GM21528 (cell line): Measurements from ENCODE around the gene TUBB.
A peak's percentile ranks its signal among the peaks of the same experiment; 100 is the strongest.

ENCODE experiments used
- ATAC-seq: cut with Tn5 transposase; IDR thresholded peaks from one replicate; pipeline ENCODE4 v1.9.1; 2021; ENCODE audit warnings: mild to moderate bottlenecking, moderate library complexity; ENCODE audit not compliant: unreplicated experiment, low FRiP score

TUBB gene

DNA sequence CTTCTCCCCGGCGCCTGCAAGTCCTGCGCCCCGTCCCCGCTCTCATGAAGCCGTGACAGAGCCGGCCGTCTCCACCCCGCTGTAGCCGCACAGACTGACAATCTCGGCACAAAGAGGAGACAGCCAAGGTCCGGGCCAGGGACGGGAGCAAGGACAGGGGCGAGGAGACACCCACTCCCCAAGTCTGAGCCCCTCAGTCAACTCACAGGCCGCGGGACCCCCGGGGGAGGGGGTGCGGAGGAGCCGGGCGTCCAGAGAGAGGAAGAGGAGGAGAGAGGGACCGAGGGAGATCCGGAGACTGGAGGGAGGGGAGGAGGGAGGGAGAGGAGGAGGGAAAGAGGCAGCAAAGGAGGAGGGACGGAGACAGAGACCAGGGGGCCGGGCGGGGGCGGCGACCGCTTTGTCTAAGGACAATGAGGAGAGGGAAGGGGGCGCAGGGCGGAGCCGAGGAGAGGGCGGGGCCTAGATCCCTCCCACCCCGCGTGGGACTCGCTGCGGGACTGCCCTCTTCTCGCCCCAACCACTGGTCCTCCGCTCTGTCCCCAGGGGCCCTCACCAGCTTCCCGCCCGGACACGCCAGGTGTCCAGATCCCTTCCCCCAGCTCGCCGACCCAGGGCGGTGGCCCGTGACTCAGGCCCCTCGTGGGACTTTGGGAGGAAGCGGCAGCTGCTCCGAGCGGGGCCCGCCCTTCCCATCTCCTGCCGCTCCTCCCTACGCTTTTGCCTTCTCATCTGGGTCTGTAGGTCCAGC, 33.1 kb upstream of the TUBB start:
- ATAC-seq, result no peak

DNA sequence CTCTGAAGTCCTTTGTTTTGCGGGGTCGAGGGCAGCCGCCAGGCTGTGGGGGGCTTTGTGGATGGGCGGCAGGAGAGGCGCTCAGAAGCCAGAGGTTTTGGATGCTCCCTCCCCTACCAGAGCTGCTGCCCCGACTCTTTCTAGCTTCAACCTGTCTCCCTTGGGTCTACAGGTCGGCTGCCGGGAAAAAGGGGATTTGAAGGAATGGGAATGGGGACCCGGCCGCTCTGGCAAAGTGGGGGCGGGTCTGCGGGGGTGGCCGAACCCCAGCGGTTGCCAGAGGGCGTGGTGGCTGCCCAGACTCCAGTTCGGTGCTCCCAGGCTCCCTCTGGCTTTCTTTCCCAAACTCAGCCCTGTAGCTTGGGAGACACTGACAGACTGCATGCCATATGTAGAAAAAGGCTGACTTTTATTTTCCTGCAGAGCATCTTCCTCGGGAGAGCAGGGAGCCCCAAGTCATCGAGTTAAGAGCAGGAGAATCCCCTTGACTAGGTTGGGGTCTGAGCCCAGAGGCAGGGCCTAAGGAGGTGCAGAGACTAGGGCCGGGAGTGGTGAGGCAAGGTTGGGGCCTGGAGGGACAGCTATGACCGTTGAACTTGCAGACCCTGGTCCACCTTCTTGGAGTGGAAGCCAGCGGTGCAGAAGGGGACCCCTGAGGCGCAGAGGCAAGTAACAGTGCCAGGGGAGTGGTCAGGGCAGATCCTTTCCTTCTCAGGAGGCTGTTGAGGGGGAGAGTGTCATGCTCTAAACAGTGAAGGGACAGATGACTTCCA, 32.3 kb upstream of the TUBB start:
- no peak for ATAC-seq

DNA sequence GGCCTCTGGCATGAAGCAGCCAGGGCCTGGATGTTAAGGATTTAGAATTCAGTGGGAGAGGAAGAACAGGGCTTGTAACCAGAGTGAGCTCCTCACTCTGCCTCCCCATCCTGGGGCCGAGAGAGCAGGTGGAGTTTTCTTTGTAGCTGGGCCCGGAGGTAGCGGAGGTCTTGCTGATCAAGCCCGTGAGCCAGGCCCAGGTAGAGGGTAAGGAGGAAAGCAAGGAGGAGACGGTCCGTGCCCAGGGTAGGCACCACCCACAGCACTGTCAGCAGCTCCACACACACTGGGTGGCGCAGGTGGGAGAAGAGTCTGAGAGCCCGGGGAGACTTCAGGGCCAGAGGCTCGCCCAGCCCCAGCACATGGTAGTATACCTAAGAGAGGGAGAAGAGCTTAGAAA, 31.6 kb upstream of the TUBB start:
- no peak for ATAC-seq

DNA sequence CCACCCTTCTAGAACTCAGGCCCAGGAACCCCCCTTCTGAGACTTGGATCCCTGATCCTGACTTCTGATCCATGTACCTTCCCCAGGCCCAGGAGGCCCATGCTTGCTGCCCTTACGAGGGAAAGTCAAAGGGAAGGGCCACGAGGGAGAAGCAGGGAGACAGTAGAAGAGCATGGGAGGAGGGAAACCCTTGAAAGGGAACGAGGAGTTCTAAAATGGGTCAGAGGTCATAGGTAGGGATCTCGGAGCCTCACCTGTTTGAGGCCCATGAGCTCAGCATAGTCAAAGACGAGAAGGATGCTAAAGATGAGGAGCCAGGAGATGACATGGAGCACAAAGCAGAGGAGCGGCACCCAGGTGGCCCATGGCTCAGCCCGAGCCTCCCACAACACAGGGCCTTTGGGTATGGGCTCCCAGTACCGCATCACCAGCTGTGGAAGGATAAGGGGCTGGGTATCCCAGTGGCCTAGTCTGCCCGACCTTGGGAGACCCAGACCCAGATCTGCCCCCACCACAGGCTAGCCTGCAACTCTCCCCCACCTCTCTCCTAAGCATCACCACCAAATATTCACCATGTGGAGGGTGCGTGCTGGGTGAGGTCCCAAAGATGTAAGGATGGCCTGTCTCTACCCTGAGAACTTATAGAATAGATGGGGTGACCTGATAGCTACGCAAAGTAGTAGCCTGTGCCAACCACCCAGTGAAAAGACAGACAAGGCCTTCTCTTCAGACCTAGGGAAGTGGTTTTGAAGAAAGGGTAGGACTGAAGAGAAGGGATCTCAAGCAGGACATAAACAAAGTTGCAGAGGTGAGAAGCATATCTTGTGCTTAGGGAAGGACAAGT, 30.9 kb upstream of the TUBB start:
- no peak for ATAC-seq

DNA sequence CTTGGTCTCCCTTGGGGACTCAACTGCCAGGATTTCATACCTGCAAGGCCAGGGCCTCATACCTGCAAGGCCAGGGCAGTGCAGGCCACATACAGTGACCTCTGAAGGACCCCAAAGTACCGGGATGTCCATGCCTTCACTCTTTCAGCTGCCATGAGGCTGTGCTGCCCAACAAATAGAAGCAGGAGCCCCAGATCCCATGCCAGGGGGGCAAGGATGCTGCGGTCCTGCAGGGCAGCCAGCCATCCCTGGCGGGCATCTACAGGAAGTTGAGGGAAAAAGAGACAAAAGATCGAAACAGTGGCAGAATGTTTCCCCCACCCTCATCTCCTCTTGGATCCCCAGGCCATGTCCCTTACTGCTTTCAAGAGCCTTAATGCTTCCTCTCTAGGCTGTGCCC, 30.2 kb upstream of the TUBB start:
- ATAC-seq, result no peak

DNA sequence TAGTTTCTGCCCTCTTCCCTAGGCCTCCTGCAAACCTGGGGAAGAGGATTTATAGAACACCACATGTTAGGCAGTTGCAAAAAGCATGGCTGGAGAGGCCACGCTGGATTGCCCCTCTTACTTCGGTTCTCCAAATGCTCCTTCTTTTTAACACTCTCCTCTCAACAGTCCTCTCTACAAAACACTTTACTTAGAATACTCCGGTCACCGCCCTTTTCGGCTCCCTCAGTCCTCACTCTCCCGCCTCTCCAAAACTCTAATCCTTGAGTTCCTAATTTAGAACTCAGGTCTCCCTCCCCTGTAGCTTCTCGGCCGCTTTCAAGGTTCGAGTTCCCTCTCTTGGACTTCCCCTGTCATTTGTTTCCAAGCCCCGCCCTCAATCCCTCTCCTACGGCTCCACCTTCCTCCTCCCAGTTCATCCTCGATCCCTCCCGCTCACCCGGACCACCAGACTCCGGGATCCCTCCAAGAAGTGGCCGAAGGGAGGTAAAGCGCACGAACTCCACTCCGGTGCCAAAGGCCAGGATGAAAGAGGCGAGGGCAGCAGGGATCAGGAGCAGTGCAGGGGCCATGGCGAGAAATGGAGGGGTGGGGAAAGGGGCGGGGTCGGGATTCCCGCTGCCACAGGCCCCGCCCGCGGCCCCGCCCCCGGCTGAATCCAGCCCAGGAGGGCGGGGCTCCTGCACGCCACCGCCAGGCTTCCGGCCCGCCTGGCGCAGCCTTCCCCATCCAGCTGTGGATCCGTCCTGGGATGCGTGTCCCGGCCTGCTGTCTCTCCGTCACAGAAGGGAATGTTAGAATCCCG, 29.5 kb upstream of the TUBB start, which contains the start of gene NRM:
Gene NRM (minus strand): TSS at position 582 of the 805 bp plus-strand sequence. CDS start 10 bp downstream, at position 572.
- ATAC-seq, result peak; percentile 24

DNA sequence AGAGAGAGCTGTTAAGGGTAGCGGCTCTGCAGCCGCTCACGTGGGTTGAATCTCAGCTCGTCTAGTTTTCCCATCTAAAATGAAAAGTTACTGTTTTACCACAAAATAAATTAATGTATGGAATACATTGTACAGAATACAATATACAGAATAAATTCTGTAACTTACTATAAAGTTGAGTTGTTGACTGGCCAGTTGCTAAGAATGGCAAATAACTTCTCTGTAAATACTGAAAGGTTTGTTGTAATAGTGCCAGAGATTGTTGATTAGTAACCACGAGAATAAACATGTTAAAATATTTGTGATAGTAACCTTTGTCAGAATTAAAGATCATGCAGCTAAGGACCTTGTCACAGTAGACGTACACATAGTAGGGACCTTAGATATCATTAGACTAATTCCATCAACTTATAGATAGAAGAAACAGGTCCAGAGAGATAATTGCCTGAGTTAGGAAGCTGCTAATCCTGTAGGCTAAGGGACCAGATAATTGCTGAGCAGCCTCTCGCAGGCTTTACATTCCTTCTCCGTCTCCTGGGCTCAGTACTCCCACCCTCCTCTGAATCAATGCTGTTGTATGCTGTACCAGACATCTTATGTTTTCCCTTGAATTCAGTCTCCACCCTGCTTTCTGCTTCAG, 28.8 kb upstream of the TUBB start:
- ATAC-seq, result no peak

DNA sequence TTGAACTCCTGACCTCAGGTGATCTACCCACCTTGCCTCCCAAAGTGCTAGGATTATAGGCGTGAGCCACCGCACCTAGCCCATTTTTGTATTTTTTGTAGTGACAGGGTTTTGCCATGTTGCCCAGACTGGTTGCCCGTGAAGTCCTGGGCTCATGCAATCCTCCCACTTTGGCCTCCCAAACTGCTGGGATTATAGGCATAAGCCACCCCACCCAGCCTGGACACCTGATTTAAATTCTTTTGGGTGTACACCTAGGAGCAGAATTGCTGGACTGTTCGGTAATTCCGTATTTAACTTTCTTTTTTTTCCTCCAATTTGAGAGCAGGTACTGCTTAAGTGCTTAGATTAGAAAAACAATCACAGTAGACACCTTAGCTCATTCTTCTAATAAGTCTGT, 23.7 kb upstream of the TUBB start:
- no peak for ATAC-seq

DNA sequence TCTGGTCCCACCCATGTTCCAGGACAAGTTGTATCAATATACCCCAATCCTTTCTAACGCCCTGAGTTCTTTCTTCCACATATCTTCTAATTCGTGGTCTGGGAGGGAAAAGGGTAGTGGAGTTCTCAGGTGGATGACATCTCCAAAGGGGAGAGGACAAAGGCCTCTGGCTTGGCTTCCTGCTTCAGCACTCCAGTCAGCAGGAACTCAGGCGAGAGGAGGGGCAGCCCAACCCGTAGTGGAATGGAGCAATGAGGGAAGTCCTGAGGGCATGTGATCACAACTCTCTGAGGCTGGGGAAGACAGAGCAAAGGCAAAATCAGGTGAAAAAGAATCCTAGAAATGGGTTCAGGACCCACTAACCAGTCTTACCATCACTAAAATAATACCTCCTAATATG, 19.8 kb upstream of the TUBB start:
- ATAC-seq, result no peak

DNA sequence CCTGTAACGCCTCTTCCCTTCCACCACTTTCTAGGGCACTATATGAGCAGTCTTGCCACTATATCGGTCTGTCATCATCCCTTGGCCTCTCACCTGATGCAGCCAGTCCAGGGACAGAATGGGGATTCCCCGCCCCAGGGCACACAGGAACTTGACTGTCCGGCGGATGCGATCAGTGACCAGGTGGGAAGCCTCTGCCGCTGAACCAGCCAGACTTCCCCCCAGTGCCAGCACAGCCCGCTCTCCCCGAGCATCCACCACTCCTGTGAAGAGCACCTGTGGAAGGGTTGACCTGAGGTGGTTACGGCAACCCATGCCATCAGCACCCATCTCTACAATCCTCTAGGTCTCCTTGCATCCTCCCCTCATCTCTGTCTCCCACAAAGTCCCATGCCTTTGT, 17.1 kb upstream of the TUBB start:
- no peak for ATAC-seq

DNA sequence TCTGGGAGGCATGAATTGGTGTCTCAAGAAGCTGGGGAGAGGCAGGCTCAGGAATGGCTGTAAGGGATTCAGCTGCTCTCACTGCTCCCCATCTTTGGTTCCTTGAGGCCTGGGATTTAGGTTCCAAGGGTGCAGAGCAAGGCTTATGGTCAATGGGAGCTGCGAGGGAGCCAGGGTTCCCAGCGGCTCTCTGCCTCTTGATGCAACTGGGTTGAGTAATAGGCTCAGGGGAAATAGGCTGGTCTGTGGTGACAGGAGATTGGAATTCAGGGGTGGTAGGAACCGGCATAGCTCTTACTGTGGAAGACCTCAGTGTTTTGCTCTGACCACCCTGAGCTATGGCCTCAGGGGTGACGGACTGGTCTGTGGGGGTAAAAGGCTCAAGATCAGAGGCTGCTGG, 16.3 kb upstream of the TUBB start:
- ATAC-seq, result no peak

DNA sequence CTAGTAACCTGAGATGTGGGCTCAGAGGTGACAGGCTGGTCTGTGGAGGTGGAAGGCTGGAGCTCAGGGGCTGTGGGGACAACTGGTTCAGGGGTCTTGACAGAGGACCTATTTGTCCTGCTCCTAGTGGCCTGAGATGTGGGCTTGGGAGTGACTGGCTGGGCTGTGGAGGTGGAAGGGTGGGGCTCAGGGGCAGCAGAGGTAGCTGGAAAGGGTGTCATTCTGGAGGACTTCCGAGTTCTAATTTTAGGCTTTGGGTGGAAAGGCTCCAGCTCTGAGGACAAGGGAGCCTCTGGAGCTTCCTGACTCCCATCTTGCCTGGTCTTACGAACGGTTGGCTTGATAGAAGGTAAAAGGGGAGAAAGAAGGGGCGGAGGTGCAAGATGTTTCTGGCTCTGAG, 14.5 kb upstream of the TUBB start:
- ATAC-seq, result no peak

DNA sequence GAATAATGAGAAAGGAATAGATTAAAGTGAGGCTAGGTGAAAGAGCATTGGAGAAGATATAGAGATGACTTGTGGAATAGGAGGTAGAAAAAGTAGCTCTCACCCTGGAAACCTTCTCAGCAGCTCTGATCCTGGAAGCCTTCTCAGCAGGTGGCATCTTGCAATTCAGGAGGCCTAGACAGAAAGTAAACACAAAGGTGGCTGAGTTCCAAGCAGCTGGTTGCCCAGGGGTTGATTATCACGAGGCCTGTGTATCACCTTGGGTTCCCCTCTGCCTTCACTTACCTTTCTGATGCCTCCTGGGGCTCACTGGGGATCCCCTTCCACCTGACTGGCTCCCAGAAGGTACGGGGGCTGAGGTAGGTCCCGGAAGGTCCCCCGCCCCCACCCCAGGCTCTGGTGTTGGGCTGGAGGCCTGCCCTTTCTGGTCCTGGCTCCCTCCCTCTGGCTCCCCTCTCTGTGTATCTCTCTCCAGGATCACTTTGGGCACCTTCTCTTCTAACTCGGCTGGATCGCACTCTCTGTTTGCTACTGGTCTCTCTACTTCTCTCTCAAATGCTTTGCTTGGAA, 12.8 kb upstream of the TUBB start:
- no peak for ATAC-seq

DNA sequence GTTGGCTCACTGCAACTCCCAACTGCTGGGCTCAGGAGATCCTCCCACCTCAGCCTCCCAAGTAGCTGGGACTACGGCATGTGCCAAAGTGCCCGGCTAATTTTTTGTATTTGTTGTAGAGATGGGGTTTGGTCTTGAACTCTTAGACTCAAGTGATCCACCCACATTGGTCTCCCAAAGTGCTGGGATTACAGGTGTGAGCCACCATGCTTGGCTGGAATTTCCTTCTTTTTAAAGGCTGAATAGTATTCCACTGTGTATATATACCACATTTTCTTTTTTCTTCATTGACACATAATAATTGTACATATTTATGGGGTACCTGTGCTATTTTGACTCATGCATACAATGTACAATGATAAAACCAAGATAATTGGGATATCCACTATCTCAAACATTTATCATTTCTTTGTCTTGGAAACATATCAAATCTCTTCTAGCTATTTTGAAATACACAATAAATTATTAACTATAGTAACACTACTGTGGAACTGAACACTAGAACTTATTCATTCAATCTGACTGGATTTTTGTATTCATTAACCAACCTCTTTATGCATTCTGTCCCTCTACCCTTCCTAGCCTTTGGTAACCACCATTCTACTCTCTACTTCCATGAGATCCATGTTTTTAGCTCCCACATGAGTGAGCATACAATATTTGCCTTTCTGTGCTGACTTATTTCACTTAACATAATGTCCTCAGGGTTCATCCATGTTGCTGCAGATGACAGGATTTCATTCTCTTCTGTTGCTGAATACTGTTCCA, 10.9 kb upstream of the TUBB start:
- ATAC-seq, result no peak

DNA sequence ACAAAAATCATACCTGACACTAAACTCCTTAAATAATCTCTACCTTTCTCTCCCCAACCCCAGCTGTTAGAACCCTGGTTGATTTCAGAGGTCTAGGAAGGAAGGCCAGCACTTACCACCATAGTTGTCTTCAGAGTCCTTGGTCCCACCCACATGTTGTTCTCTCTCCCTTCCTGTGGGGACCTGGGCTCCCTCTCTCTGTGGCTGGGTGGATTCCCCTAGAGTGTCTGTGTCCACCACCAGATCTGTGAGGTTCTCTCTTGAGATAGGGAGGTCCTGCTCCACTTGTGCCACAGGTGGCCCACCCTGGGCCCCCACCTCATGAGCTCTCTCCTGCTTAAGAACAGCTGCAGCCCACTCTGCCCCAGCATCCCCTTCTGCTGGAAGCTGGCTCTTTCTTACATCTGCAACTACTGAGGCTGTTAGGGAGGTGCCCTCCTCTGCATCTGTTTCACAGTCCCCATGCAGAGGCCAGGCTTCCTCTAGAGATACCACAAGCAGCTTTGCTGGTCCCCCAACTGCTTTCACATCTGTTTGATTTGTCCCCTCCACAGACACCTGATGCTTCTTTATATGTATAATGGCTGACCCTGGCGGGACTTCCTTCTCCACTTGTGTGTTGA, 8.3 kb upstream of the TUBB start:
- ATAC-seq, result no peak

DNA sequence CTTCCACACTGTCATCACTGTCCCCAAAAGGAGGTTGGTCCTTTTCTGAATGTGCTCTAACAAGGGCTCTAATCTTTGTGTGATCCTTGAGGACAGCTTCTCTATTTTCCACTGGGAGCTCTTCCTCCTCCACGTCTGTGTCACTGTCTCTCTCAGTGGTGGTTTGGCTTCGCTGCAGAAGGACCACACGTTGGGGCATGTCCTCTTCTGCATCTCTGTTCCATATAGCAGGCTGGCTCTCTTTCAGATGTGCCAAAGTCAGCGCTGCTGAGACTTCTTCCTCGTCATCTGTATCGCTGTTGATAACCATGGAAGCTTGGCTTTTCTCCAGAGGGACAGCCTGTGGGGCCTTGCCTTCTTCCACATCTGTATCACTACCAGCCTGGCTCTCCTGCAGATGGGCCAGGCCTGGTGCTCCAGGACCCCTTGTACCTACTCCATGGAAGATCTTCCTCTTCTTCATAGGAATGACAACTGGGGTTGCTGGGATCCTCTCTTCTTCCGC, 7.7 kb upstream of the TUBB start:
- ATAC-seq, result no peak

DNA sequence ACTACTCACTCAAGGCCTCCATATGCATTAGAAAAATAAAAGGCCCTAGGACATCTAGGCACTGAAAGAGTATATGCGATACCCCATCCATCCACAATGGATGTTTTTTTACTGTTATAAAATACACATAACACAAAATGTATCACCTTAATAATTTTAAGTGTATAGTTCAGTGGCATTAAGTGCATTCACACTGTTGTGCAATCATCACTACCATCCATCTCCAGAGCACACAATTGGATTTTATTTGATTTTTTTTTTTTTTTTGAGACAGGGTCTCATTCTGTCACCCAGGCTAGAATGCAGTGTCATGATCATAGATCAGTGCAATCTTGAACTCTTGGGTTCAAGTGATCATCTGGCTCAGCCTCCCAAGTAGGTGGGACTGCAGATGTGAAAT, 5.9 kb upstream of the TUBB start:
- ATAC-seq, result no peak

DNA sequence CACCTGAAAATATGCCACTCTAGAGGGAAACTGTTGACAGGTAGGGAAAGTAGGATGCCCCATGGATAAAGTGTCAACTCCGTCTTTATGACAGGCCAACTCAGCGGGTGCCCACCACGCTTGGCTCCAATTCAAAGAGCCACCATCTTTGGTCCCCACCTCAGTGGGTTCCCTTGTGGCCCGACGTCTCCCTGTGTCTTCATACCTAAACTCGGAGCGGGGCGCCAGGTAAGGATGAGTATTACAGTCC, 3.3 kb upstream of the TUBB start:
- ATAC-seq, result no peak
